GM23338 (cell line): Measurements from ENCODE around the gene TOMM40L.

Experiments used
- CREB1 ChIP-seq: fragments of 250-450 bp; sonication (Bioruptor Pico); IDR thresholded peaks from 2 replicates; pipeline ENCODE4 v1.5.0; 2020; ENCODE audit warnings: low read depth, mild to moderate bottlenecking, moderate library complexity
- EZH2 ChIP-seq: fragments of 200-600 bp; sonication (generic); IDR thresholded peaks from one replicate; pipeline ENCODE4 v1.8.0; 2017; ENCODE audit warnings: antibody characterized with exemption, mild to moderate bottlenecking, low read depth; ENCODE audit not compliant: unreplicated experiment
- NANOG ChIP-seq: IDR thresholded peaks from 2 replicates; pipeline ENCODE4 v1.6.1; 2016; ENCODE audit warnings: antibody characterized with exemption, borderline replicate concordance
- POLR2AphosphoS5 ChIP-seq: IDR thresholded peaks from 2 replicates; pipeline ENCODE4 v1.6.1; 2016; ENCODE audit warnings: antibody characterized with exemption, low read depth
- TF ChIP-seq, protein P1 (sequence below), 2 experiments: fragments of 200-600 bp in 1 of 2; sonication (generic) in 1 of 2; conservative IDR thresholded peaks; 2 replicates each; pipeline versions ENCODE4 v1.5.1 to v1.6.1; 2016 to 2017; ENCODE audit warnings: antibody characterized with exemption in 2 of 2, low read depth in 2 of 2, mild to moderate bottlenecking in 2 of 2, moderate library complexity in 1 of 2

DNA sequence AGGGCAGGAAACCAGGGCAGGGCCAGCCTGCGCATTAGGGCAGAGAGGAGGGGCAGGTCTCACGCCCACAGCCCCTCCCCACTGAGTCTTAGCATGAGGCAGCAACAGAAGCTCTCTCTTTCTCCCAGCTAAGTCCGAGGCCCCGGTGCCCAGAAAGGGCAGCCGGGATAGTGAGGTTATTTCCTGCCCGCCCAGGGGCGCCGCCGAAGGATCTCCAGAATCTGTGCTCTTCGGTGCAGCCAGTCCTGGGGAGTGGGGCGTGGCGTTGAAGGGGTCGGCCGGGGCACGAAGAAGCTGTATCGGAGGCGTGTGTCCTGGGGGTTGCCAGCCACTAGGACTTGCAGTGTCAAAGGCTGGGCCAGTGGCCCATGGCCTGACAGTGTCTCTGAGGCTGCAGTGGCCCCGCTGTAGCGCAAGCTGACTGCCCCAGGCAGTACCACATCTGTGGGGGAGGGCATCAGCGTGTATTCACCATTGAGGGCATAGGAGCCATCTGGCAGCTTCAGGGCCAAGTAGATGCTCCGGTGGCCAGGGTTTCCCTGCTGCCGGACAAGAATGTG, 34.8 kb upstream of the TOMM40L start:
- TF ChIP-seq POLR2AphosphoS5, result no peak
- TF ChIP-seq, protein P1, sequence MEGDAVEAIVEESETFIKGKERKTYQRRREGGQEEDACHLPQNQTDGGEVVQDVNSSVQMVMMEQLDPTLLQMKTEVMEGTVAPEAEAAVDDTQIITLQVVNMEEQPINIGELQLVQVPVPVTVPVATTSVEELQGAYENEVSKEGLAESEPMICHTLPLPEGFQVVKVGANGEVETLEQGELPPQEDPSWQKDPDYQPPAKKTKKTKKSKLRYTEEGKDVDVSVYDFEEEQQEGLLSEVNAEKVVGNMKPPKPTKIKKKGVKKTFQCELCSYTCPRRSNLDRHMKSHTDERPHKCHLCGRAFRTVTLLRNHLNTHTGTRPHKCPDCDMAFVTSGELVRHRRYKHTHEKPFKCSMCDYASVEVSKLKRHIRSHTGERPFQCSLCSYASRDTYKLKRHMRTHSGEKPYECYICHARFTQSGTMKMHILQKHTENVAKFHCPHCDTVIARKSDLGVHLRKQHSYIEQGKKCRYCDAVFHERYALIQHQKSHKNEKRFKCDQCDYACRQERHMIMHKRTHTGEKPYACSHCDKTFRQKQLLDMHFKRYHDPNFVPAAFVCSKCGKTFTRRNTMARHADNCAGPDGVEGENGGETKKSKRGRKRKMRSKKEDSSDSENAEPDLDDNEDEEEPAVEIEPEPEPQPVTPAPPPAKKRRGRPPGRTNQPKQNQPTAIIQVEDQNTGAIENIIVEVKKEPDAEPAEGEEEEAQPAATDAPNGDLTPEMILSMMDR (conservative IDR thresholded peaks at IDR 0.05; ENCODE audit: low read depth in 2 of 2), result no peak
- no peak for TF ChIP-seq EZH2
- no peak for TF ChIP-seq NANOG
- no peak for TF ChIP-seq CREB1 (CRISPR knock-in tag)
